ENCODE data around the gene ETF1. TPM values are rescaled to one million over a fixed set of nuclear protein-coding genes. Genes with fewer than 3 reads are reported as not detected.

Gene ETF1
- total RNA-seq, 2 experiments from 2014 or later = 131 to 132 TPM

- H3K36me3 Mint-ChIP-seq = peaks cover 30% of the 10 kb centered on the region
- no peak for DNase-seq
- H3K4me3 Mint-ChIP-seq = peak overlapping the region; percentile 98
- ChIA-PET CTCF (interaction anchor here (0.7 to 3.0 kb wide), 9 partner anchors 23 to 757 kb away, joined by 3 to 18 read pairs (median 6); partner anchors contain the start of genes EGR1 and KDM3B), POLR2A (interaction anchor here (1.0 to 2.9 kb wide), 12 partner anchors 9 to 751 kb away, joined by 3 to 41 read pairs (median 9); partner anchors contain the start of genes EGR1, HSPA9, KDM3B and MATR3)
- peaks cover 67% of the 10 kb centered on the region for H3K4me1 Mint-ChIP-seq (ENCODE audit: low read depth)
- no peaks in the 10 kb centered on the region for H3K9me3 Mint-ChIP-seq
- intact Hi-C loops (cut with micrococcal nuclease) = loop anchor here (2.0 to 10.0 kb wide), 3 partner anchors 205 to 1632 kb away; partner anchors contain the start of genes CYSTM1, FAM53C and HNRNPA0
- peak overlapping the region; percentile 100 for H3K27ac Mint-ChIP-seq
- H3K27me3 Mint-ChIP-seq = no peaks in the 10 kb centered on the region
These were observed 668 bp downstream of the ETF1 start for GRCh38 chr5:138542180-138542955.

DNA sequence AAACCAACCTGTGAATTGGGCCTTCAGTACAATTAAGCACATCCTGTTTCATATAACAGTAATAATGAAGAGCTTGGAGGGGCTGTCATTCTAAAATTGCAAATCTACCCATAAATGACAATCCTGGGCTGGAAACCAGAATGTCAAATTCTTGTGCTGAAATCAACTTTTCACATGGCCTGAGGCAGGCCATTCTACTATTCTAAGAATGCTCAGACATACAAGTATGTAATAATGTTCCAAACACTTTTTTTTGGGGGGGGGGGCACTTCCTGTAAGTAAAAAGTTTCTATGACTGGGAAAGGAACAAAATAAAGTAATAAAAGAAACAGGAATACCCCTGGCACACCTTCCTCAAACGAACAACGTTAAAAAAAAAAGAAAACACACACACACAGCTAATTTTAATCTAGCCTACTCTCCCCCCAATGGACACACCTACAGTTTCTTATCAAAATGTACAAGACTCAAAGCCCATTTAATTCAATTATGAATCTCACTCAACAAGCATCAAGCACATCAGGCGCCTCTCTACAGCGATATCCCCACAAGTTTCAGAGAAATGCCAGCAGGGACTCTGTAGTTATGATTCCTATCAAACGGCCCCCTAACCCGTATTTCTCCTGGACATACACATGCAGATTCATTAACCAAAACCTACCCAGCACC is 1.4 kb downstream of the ETF1 start:
- H3K36me3 Mint-ChIP-seq = peaks cover 33% of the 10 kb centered on the region
- H3K27ac Mint-ChIP-seq = peak overlapping the region; percentile 100
- ChIA-PET CTCF (interaction anchor here (0.7 to 3.0 kb wide), 4 partner anchors 37 to 189 kb away, joined by 3 to 18 read pairs (median 6); partner anchors contain the start of genes EGR1 and KDM3B), POLR2A (no interaction called here)
- peak; percentile 17 for DNase-seq
- H3K4me1 Mint-ChIP-seq (ENCODE audit: low read depth) = peaks cover 68% of the 10 kb centered on the region
- peak overlapping the region; percentile 98 for H3K4me3 Mint-ChIP-seq
- H3K27me3 Mint-ChIP-seq = no peaks in the 10 kb centered on the region
- intact Hi-C loops (cut with micrococcal nuclease) = loop anchor here (2.0 to 10.0 kb wide), 3 partner anchors 204 to 1633 kb away; partner anchors contain the start of genes CYSTM1, FAM53C and HNRNPA0
- no peaks in the 10 kb centered on the region for H3K9me3 Mint-ChIP-seq

DNA sequence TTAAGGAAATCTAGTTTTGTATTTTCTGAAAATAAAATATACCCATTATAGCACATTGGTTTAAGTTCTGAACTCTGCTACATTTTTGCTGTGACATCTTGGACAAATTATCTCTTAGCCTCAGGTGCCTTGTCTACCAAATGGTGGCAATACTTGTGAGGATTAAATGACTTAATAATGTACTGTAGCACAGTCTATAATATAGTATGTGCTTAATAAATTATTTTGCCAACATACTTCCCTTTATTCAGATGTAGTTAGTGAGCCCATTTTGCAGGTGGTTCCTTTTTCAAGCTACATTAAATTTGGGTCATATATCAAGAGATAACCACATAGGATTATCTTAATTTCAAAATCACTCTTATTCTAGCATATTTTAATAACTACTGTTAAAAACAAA is 3.2 kb downstream of the ETF1 start:
- intact Hi-C loops (cut with micrococcal nuclease) = loop anchor here (5.0 to 10.0 kb wide), 2 partner anchors 202 to 1635 kb away; partner anchors contain the start of genes CYSTM1 and FAM53C
- ChIA-PET POLR2A (no interaction called here), CTCF (no interaction called here)
- Mint-ChIP-seq H3K27ac (no peak overlapping the region), H3K27me3 (no peaks in the 10 kb centered on the region), H3K4me1 (ENCODE audit: low read depth) (peaks cover 63% of the 10 kb centered on the region), H3K4me3 (no peak overlapping the region), H3K36me3 (peaks cover 33% of the 10 kb centered on the region), H3K9me3 (no peaks in the 10 kb centered on the region)
- DNase-seq = no peak

GRCh38 chr5:138538943-138539627 is 4.0 kb downstream of the ETF1 start:
- ChIA-PET CTCF (interaction anchor here (0.7 kb wide), 1 partner anchor 21 kb away, joined by 3 read pairs; no protein-coding TSS in a partner anchor), POLR2A (no interaction called here)
- Mint-ChIP-seq H3K9me3 (no peaks in the 10 kb centered on the region), H3K4me1 (ENCODE audit: low read depth) (peaks cover 59% of the 10 kb centered on the region), H3K27me3 (no peaks in the 10 kb centered on the region), H3K36me3 (peaks cover 30% of the 10 kb centered on the region), H3K27ac (no peak overlapping the region), H3K4me3 (no peak overlapping the region)
- intact Hi-C loops (cut with micrococcal nuclease) = no loop called here
- DNase-seq = no peak

DNA sequence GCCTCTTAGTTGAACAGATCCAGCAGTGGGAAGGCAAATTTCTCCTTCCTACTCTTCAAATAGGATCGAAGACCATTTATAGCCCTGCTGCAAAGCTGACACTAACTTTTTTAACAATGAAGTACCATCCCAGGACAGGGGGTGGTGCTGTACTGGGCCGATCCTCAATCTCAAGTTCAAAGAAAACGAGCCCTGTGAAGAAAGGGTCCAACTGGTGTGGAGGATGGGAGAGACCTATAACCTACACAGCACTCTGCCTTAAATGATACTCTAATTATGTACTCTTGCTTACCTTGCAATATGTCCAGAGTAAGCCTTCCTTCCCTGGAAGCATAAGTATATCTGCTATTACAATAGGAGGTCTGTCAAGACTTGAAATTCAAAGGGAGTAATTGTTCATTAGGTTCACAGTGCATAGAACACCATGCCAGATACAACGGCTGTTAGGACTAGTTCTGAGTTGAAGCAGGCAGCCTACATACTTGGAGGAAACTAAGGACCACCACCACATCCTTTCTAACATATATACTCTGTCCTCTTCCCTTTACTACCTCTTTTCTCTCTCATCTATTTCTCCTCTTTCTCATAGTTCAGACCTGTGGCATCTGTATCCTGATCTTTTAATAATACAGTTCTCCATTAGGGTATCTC is 6.2 kb downstream of the ETF1 start:
- CTCF ChIA-PET = interaction anchor here (0.7 to 1.2 kb wide), 5 partner anchors 10 to 33 kb away, joined by 3 to 4 read pairs (median 3); no protein-coding TSS in a partner anchor
- H3K36me3 Mint-ChIP-seq = peaks cover 28% of the 10 kb centered on the region
- DNase-seq = peak; percentile 19

DNA sequence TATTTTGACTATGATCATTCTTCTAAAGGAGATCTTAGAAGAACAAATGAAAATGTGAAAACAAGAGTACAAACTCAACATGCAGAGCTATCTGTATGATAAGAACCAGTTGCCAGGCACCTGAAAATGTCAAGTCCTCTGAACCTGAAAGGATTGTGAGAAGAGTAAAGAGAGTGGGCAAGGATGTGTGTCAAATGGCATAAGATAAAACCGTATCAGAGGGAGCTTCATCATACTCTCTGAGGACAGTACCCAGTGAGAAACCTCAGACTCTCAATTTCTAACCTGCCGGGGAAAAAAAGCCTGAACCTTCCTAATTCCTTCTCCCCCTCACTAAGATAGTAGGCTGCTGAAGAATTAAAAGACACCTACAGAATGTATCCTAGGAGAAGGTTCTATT is 6.8 kb downstream of the ETF1 start:
- no peak overlapping the region for H3K4me3 Mint-ChIP-seq
- intact Hi-C loops (cut with micrococcal nuclease) = no loop called here
- peaks cover 24% of the 10 kb centered on the region for H3K36me3 Mint-ChIP-seq
- peaks cover 68% of the 10 kb centered on the region for H3K4me1 Mint-ChIP-seq (ENCODE audit: low read depth)
- CTCF ChIA-PET = interaction anchor here (0.8 to 1.2 kb wide), 3 partner anchors 11 to 71 kb away, joined by 3 to 4 read pairs (median 3); partner anchors contain the start of gene EGR1
- H3K9me3 Mint-ChIP-seq = no peaks in the 10 kb centered on the region
- peak overlapping the region; percentile 34 for H3K27ac Mint-ChIP-seq
- DNase-seq = no peak
- no peaks in the 10 kb centered on the region for H3K27me3 Mint-ChIP-seq
- POLR2A ChIA-PET = no interaction called here

More for the DNA sequence above, 6.2 kb downstream of the ETF1 start:
- no peak overlapping the region for H3K4me3 Mint-ChIP-seq
- intact Hi-C loops (cut with micrococcal nuclease) = no loop called here
- peaks cover 69% of the 10 kb centered on the region for H3K4me1 Mint-ChIP-seq (ENCODE audit: low read depth)
- H3K27me3 Mint-ChIP-seq = no peaks in the 10 kb centered on the region
- no peaks in the 10 kb centered on the region for H3K9me3 Mint-ChIP-seq
- POLR2A ChIA-PET = no interaction called here
- no peak overlapping the region for H3K27ac Mint-ChIP-seq

DNA sequence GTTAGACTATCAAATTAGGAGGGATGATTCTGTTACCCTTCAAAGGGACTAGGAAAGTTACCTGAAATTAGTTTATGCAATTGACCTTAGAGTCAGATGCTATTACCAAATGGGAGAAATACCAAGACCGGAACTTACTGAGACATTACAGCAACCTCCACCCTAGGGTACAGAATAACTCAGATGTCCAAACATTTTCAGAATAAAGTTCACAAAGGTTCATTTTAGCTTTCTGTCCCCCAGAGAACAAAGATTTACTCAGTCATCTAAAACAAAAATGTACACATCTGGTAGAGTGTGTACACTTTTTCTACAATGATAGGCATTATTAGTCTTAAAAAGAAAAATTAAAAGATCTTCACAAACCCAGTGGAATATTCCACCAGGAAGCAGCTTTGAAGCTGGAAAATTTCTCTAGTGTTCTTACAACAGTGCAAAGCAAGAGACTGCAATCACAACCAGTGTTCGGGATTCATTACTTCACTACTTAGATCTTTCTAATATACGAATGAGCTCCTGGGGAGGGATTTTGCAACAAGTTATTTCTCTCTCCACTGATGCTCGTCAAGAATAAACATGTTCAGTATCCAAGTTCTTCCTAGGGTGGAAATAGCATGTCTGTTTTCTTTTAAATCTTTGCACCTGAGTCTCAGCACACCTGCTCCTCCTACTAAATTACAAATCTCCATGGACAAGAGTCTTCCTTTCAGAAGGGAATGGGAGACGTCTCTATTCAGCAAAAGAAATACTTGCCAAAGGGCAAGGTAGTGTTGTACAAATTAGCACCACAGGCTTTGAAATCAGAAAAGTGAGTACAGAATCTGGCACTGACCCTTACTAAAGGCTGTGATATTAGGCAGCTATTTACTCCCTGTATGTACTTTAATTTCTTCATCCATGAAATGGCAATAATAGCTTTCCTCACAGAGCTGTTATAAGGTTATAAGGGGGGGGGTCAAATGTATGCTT is 8.8 kb downstream of the ETF1 start:
- H3K9me3 Mint-ChIP-seq = no peaks in the 10 kb centered on the region
- peaks cover 19% of the 10 kb centered on the region for H3K36me3 Mint-ChIP-seq
- ChIA-PET CTCF (interaction anchor here (1.2 to 1.6 kb wide), 2 partner anchors 14 to 70 kb away, joined by 4 to 5 read pairs; no protein-coding TSS in a partner anchor), POLR2A (interaction anchor here (0.7 kb wide), 1 partner anchor 9 kb away, joined by 3 read pairs; the partner anchor contains the start of gene ETF1)
- intact Hi-C loops (cut with micrococcal nuclease) = no loop called here
- H3K4me3 Mint-ChIP-seq = no peak overlapping the region
- DNase-seq = no peak
- H3K4me1 Mint-ChIP-seq (ENCODE audit: low read depth) = peaks cover 60% of the 10 kb centered on the region
- no peaks in the 10 kb centered on the region for H3K27me3 Mint-ChIP-seq
- H3K27ac Mint-ChIP-seq = no peak overlapping the region

DNA sequence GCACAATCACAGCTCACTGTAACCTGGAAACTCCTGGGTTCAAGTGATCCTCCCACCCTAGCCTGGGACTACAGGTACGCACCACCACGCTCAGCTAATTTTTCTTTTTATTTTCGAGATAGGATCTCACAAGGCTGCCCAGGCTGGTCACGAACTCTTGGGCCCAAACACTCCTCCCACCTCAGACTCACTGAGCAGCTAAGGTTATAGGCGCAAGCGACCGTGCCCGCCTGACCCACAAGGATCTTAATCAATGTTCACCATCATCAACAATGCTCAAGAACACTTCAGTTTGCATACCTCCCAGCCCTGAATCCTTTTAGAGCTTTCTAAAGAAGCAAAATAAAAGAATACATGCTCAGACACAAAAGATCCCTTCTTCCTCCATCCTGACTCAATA is 13.2 kb downstream of the ETF1 start:
- ChIA-PET POLR2A (no interaction called here), CTCF (interaction anchor here (0.6 to 1.1 kb wide), 3 partner anchors 26 to 468 kb away, joined by 3 to 4 read pairs (median 3); no protein-coding TSS in a partner anchor)
- no peaks in the 10 kb centered on the region for H3K27me3 Mint-ChIP-seq
- H3K27ac Mint-ChIP-seq = no peak overlapping the region
- intact Hi-C loops (cut with micrococcal nuclease) = no loop called here
- no peak for DNase-seq
- H3K4me1 Mint-ChIP-seq (ENCODE audit: low read depth) = peaks cover 50% of the 10 kb centered on the region
- H3K4me3 Mint-ChIP-seq = no peak overlapping the region
- H3K9me3 Mint-ChIP-seq = no peaks in the 10 kb centered on the region
- peaks cover 13% of the 10 kb centered on the region for H3K36me3 Mint-ChIP-seq

DNA sequence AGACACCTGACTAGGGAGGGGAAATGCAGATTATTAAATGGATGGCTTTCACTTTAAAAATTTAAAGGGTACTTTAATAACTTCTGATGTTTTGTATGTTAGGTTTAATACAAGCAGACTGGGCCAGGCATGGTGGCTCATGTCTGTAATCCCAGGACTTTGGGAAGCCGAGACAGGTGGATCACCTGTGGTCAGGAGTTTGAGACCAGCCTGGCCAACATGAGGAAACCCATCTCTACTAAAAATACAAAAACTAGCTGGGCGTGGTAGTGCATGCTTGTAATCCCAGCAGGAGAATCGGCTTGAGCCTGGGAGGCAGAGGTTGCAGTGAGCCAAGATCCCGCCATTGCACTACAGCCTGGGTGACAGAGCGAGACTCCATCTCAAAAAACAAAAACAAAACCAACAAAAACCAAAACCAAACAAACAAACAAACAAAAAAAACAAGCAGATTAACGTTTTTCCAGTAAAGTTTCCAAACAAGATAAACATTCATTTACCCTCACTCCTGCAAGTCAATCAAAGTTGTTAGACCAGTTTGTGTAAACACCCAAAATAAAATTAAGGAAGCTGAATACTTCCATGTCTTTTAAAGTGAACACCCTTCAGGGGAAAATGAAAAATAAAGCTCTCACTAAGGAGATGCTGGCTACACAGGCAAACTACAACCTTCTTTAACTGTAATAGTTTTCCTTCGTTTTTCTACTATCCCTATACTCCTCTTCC is 14.1 kb downstream of the ETF1 start:
- POLR2A ChIA-PET = interaction anchor here (0.7 kb wide), 1 partner anchor 26 kb away, joined by 3 read pairs; no protein-coding TSS in a partner anchor
- H3K36me3 Mint-ChIP-seq = peaks cover 14% of the 10 kb centered on the region
- CTCF ChIA-PET = interaction anchor here (0.6 to 1.1 kb wide), 2 partner anchors 25 to 1260 kb away, joined by 3 to 4 read pairs; no protein-coding TSS in a partner anchor
- no peak for DNase-seq
- no peak overlapping the region for H3K4me3 Mint-ChIP-seq
- H3K27me3 Mint-ChIP-seq = no peaks in the 10 kb centered on the region
- intact Hi-C loops (cut with micrococcal nuclease) = no loop called here
- peaks cover 47% of the 10 kb centered on the region for H3K4me1 Mint-ChIP-seq (ENCODE audit: low read depth)
- no peaks in the 10 kb centered on the region for H3K9me3 Mint-ChIP-seq
- no peak overlapping the region for H3K27ac Mint-ChIP-seq

- Mint-ChIP-seq H3K4me1 (ENCODE audit: low read depth) (peaks cover 47% of the 10 kb centered on the region), H3K4me3 (no peak overlapping the region), H3K27me3 (no peaks in the 10 kb centered on the region), H3K36me3 (peaks cover 11% of the 10 kb centered on the region), H3K27ac (no peak overlapping the region), H3K9me3 (no peaks in the 10 kb centered on the region)
- ChIA-PET POLR2A (no interaction called here), CTCF (no interaction called here)
- intact Hi-C loops (cut with micrococcal nuclease) = no loop called here
- no peak for DNase-seq
These were observed 14.8 kb downstream of the ETF1 start for GRCh38 chr5:138528208-138528607.

Measured in activated CD4-positive, alpha-beta memory T cell treated with anti-CD3 and anti-CD28 coated beads for 36 hours (primary cell).